Panc1 (cell line): ENCODE results near the gene FAM24A. TPM values are rescaled to one million over a fixed set of nuclear protein-coding genes. Genes with fewer than 3 reads are reported as not detected.

Experiments
- ATAC-seq: fragments of 200-7000 bp; cut with Tn5 transposase; 2 replicates; pipeline ENCODE4 v1.9.1; 2020; ENCODE audit warnings: mild to moderate bottlenecking, moderate library complexity
- BruUV-seq: library from RNA; stranded (reverse); fragments of 400-500 nt; replicated peaks from 2 replicates; lab custom pipeline; 2021; lab: Mats Ljungman, UMichigan
- CTCF ChIA-PET: fragments of 300-600 bp; sonication (Branson Sonifier 250); formaldehyde crosslinking; loops from one replicate; lab custom pipeline; 2022; ENCODE audit warnings: antibody characterized with exemption; lab: Charles Lee
- POLR2A ChIA-PET: fragments of 300-600 bp; sonication (Branson Sonifier 250); formaldehyde crosslinking; loops from one replicate; lab custom pipeline; 2022; ENCODE audit warnings: antibody characterized with exemption; lab: Charles Lee
- DNase-seq: peaks from one replicate; pipeline ENCODE4 v3.0.0-alpha.2; 2010; ENCODE audit warnings: low read depth, low spot score
- H3K27ac ChIP-seq: 2 replicates; pipeline ENCODE4 v1.5.1; 2011; ENCODE audit warnings: mild to moderate bottlenecking, low read length, inconsistent platforms
- H3K27me3 ChIP-seq: fragments of 200-500 bp; sonication (Bioruptor generic); 2 replicates; pipeline ENCODE4 v1.6.0; 2014; ENCODE audit warnings: low read length, inconsistent platforms; ENCODE audit not compliant: control insufficient read depth, insufficient read depth
- H3K36me3 ChIP-seq: fragments of 200-500 bp; sonication (Bioruptor generic); 2 replicates; pipeline ENCODE4 v1.5.1; 2014; ENCODE audit warnings: inconsistent platforms, mild to moderate bottlenecking, low read length, moderate library complexity; ENCODE audit not compliant: control insufficient read depth, insufficient read depth
- H3K4me1 ChIP-seq: 2 replicates; pipeline ENCODE4 v1.5.1; 2011; ENCODE audit warnings: inconsistent platforms, mild to moderate bottlenecking, low read length, moderate library complexity; ENCODE audit not compliant: control insufficient read depth, insufficient read depth
- H3K4me3 ChIP-seq, 2 experiments: 2 replicates each; pipeline ENCODE4 v1.5.1; 2011 to 2012; ENCODE audit warnings: low read depth in 2 of 2, low read length in 2 of 2, mild to moderate bottlenecking in 2 of 2, inconsistent platforms in 1 of 2, moderate library complexity in 1 of 2
- H3K9me3 ChIP-seq: fragments of 200-500 bp; sonication (Bioruptor generic); 2 replicates; pipeline ENCODE4 v1.5.1; 2014; ENCODE audit warnings: low read depth, mild to moderate bottlenecking, inconsistent platforms, low read length, moderate library complexity; ENCODE audit not compliant: control insufficient read depth, insufficient read depth
- CTCF ChIP-seq: fragments of 450-650 bp; IDR thresholded peaks from 2 replicates; pipeline ENCODE4 v1.5.1; 2017; ENCODE audit warnings: mild to moderate bottlenecking
- POLR2AphosphoS5 ChIP-seq: IDR thresholded peaks from 2 replicates; pipeline ENCODE4 v1.6.1; 2012; ENCODE audit warnings: mild to moderate bottlenecking, low read depth, low read length, moderate library complexity
- SIN3A ChIP-seq: IDR thresholded peaks from 2 replicates; pipeline ENCODE4 v1.6.1; 2012; ENCODE audit warnings: low read depth, mild to moderate bottlenecking, low read length, moderate library complexity, borderline replicate concordance; ENCODE audit not compliant: insufficient read depth
- TCF7L2 ChIP-seq: IDR thresholded peaks from 2 replicates; pipeline ENCODE4 v1.6.1; 2011; ENCODE audit warnings: mild to moderate bottlenecking, low read depth, low read length, inconsistent platforms
- in situ Hi-C: cut with HindIII; loops from 2 replicates; pipeline ENCODE4 v1.10.0; 2016; ENCODE audit warnings: low sequenced_read_pairs, low pct_unique_long_range_greater_than_20kb
- intact Hi-C: fragments of 100-400 bp; cut with micrococcal nuclease; formaldehyde crosslinking; loops from one replicate; pipeline ENCODE4 v1.10.0; 2022; ENCODE audit not compliant: unreplicated experiment
- total RNA-seq: library from RNA; stranded (reverse); gene quantifications from one replicate; pipeline ENCODE4 v1.2.1, GENCODE V29; 2021; ENCODE audit not compliant: unreplicated experiment
- TF ChIP-seq, protein P1 (sequence below), 2 experiments: IDR thresholded peaks; 2 replicates each; pipeline ENCODE4 v1.6.1; 2011 to 2012; ENCODE audit warnings: low read depth in 2 of 2, control low read depth in 1 of 2, low read length in 1 of 2, mild to moderate bottlenecking in 1 of 2, moderate library complexity in 1 of 2; ENCODE audit not compliant: insufficient read depth in 1 of 2

The FAM24A gene
- total RNA-seq, 1 experiment from 2014 or later = not detected

DNA sequence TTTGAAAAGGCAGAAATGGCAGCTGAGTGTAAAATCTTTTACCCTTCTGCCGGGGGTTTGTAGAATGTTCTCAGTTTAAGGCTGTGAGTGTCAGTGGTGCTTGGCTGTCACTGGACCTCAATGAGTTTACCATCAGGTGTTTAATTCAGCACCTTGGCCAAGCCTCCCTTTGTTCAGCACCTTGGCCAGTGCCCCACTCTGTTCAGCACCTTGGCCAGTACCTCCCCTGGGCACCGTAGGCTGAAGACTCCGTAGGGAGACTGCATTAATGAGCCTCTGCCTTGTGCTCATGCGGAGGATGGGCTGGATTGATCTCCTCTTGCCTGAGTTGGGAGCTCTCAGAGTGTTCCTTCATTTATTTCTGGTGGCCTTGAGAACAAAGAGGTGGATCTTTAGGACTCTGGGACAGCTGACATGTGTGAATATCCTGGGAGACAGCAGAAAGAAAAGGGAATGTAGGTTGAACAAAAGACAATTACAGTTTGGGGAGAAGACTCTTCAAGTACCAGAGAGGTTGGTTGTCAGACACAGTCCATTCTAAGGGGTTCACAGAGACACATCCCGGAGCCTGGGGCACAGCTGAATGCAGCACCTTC, 1.6 kb downstream of the FAM24A start:
- no peak overlapping the region for H3K4me3 ChIP-seq
- no peaks in the 10 kb centered on the region for H3K36me3 ChIP-seq
- no peaks in the 10 kb centered on the region for H3K9me3 ChIP-seq
- DNase-seq (no peak), ATAC-seq (no peak)
- ChIA-PET POLR2A (no interaction called here), CTCF (no interaction called here)
- no TSS peak for BruUV-seq
- intact Hi-C loops (no loop called here), in situ Hi-C loops (no loop called here)
- no peaks in the 10 kb centered on the region for H3K4me1 ChIP-seq
- TF ChIP-seq SIN3A (0 out of 2 replicates have a peak, but pooled peaks have one; percentile 52), CTCF (no peak), TCF7L2 (no peak), POLR2AphosphoS5 (no peak)
- TF ChIP-seq, protein P1, sequence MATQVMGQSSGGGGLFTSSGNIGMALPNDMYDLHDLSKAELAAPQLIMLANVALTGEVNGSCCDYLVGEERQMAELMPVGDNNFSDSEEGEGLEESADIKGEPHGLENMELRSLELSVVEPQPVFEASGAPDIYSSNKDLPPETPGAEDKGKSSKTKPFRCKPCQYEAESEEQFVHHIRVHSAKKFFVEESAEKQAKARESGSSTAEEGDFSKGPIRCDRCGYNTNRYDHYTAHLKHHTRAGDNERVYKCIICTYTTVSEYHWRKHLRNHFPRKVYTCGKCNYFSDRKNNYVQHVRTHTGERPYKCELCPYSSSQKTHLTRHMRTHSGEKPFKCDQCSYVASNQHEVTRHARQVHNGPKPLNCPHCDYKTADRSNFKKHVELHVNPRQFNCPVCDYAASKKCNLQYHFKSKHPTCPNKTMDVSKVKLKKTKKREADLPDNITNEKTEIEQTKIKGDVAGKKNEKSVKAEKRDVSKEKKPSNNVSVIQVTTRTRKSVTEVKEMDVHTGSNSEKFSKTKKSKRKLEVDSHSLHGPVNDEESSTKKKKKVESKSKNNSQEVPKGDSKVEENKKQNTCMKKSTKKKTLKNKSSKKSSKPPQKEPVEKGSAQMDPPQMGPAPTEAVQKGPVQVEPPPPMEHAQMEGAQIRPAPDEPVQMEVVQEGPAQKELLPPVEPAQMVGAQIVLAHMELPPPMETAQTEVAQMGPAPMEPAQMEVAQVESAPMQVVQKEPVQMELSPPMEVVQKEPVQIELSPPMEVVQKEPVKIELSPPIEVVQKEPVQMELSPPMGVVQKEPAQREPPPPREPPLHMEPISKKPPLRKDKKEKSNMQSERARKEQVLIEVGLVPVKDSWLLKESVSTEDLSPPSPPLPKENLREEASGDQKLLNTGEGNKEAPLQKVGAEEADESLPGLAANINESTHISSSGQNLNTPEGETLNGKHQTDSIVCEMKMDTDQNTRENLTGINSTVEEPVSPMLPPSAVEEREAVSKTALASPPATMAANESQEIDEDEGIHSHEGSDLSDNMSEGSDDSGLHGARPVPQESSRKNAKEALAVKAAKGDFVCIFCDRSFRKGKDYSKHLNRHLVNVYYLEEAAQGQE (IDR thresholded peaks at IDR 0.05; ENCODE audit: insufficient read depth in 1 of 2, low read depth in 2 of 2, low read length in 1 of 2) = peak; percentile 100
- H3K27ac ChIP-seq = no peak overlapping the region
- H3K27me3 ChIP-seq = no peaks in the 10 kb centered on the region

DNA sequence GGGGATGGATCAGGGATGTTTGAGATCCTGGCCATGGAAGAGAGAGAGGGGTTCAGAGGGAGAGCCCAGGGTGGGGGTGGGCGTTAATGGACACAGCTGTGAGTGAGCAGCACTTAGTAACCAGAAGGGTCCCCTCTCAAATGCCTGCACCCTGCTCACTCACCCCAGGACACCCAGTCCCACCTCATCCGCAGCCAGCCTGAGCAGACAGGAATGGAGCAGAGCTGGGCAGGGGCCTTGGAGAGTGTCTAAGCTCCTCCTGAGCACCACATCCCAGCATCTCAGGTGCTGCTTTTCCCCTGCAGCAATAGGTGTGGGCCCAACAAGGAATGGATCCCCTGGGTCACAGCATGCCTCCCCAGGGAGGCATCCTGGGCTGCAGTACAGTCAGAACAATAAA, 5.3 kb downstream of the FAM24A start:
- intact Hi-C loops (no loop called here), in situ Hi-C loops (no loop called here)
- no peaks in the 10 kb centered on the region for H3K36me3 ChIP-seq
- no peaks in the 10 kb centered on the region for H3K4me1 ChIP-seq
- ChIA-PET POLR2A (no interaction called here), CTCF (no interaction called here)
- ATAC-seq (0 out of 2 replicates have a peak, but pooled peaks have one; percentile 34), DNase-seq (no peak)
- TF ChIP-seq POLR2AphosphoS5 (no peak), CTCF (no peak), TCF7L2 (no peak), SIN3A (no peak)
- TF ChIP-seq, protein P1 (IDR thresholded peaks at IDR 0.05; ENCODE audit: insufficient read depth in 1 of 2, low read depth in 2 of 2, low read length in 1 of 2) = no peak
- no peaks in the 10 kb centered on the region for H3K27me3 ChIP-seq
- no peak overlapping the region for H3K4me3 ChIP-seq
- no TSS peak for BruUV-seq
- no peak overlapping the region for H3K27ac ChIP-seq
- no peaks in the 10 kb centered on the region for H3K9me3 ChIP-seq
